Caco-2 (cell line): ENCODE data around the gene BLTP3B. TPM values are rescaled to one million over a fixed set of nuclear protein-coding genes. Genes with fewer than 3 reads are reported as not detected.

Experiments used
- BruUV-seq: library from RNA; stranded (reverse); fragments of 400-500 nt; replicated peaks from 2 replicates; lab custom pipeline; 2021; lab: Mats Ljungman, UMichigan
- CTCF ChIA-PET: fragments of 300-600 bp; sonication (Branson Sonifier 250); formaldehyde crosslinking; loops from one replicate; lab custom pipeline; 2022; ENCODE audit warnings: antibody characterized with exemption; lab: Charles Lee
- POLR2A ChIA-PET: fragments of 300-600 bp; sonication (Branson Sonifier 250); formaldehyde crosslinking; loops from one replicate; lab custom pipeline; 2022; ENCODE audit warnings: antibody characterized with exemption; lab: Charles Lee
- DNase-seq, 2 experiments: peaks; one replicate each; pipeline versions ENCODE4 v3.0.0 to v3.0.0-alpha.2; 2020 to 2022
- H3K27me3 ChIP-seq: replicated peaks from 2 replicates; pipeline ENCODE4 v1.6.0; 2011; ENCODE audit warnings: low read length; ENCODE audit not compliant: control insufficient read depth, insufficient read depth
- H3K36me3 ChIP-seq: 2 replicates; pipeline ENCODE4 v1.5.1; 2011; ENCODE audit warnings: low read length; ENCODE audit not compliant: control insufficient read depth, insufficient read depth
- H3K4me1 ChIP-seq: fragments of 250-450 bp; sonication (Bioruptor Pico); 2 replicates; pipeline ENCODE4 v1.5.1; 2020; ENCODE audit warnings: mild to moderate bottlenecking
- H3K4me3 ChIP-seq: 2 replicates; pipeline ENCODE4 v1.5.1; 2011; ENCODE audit warnings: low read depth, mild to moderate bottlenecking, control low read depth, low read length
- H3K9me3 ChIP-seq: fragments of 250-450 bp; sonication (Bioruptor Pico); 2 replicates; pipeline ENCODE4 v1.5.1; 2020; ENCODE audit warnings: mild to moderate bottlenecking, moderate library complexity
- H3K27ac Mint-ChIP-seq: one replicate; pipeline ENCODE4 v1.8.0; 2022; ENCODE audit warnings: mixed read lengths; ENCODE audit not compliant: unreplicated experiment
- H3K27me3 Mint-ChIP-seq: one replicate; pipeline ENCODE4 v1.8.0; 2022; ENCODE audit warnings: mixed read lengths; ENCODE audit not compliant: insufficient read depth, unreplicated experiment
- H3K36me3 Mint-ChIP-seq: one replicate; pipeline ENCODE4 v1.8.0; 2022; ENCODE audit warnings: mild to moderate bottlenecking, mixed read lengths; ENCODE audit not compliant: insufficient read depth, unreplicated experiment
- H3K4me1 Mint-ChIP-seq: one replicate; pipeline ENCODE4 v1.8.0; 2022; ENCODE audit warnings: low read depth, mixed read lengths; ENCODE audit not compliant: unreplicated experiment
- H3K4me3 Mint-ChIP-seq: one replicate; pipeline ENCODE4 v1.8.0; 2022; ENCODE audit warnings: mild to moderate bottlenecking, moderate library complexity, mixed read lengths; ENCODE audit not compliant: unreplicated experiment
- H3K9me3 Mint-ChIP-seq: one replicate; pipeline ENCODE4 v1.8.0; 2022; ENCODE audit warnings: mixed read lengths; ENCODE audit not compliant: unreplicated experiment
- CTCF ChIP-seq, 2 experiments: fragments of 200-600 bp in 1 of 2; IDR thresholded peaks; 1 replicate in 1 of 2; 2 replicates in 1 of 2; pipeline versions ENCODE4 v1.5.1 to v1.8.0; 2011 to 2022; ENCODE audit warnings: antibody characterized with exemption in 1 of 2, control low read depth in 1 of 2, inconsistent platforms in 1 of 2, low read depth in 1 of 2, low read length in 1 of 2, mild to moderate bottlenecking in 1 of 2, moderate library complexity in 1 of 2; ENCODE audit not compliant: insufficient read depth in 1 of 2, severe bottlenecking in 1 of 2, unreplicated experiment in 1 of 2
- intact Hi-C: fragments of 100-400 bp; cut with micrococcal nuclease; formaldehyde crosslinking; loops from one replicate; pipeline ENCODE4 v1.10.0; 2022; ENCODE audit not compliant: unreplicated experiment
- total RNA-seq: library from RNA; stranded (reverse); gene quantifications from 2 replicates; pipeline ENCODE4 v1.2.3, GENCODE V29; 2022

Gene BLTP3B
- total RNA-seq, 1 experiment from 2014 or later, result 29.6 TPM

- Histone ChIP-seq H3K4me1 (no peaks in the 10 kb centered on the region), H3K9me3 (peaks cover 10% of the 10 kb centered on the region), H3K4me3 (no peak overlapping the region), H3K36me3 (0 out of 2 replicates have a peak, but pooled peaks cover 1% of the 10 kb centered on the region), H3K27me3 (no peaks in the 10 kb centered on the region)
- Mint-ChIP-seq H3K4me3 (no peak overlapping the region), H3K36me3 (no peaks in the 10 kb centered on the region), H3K9me3 (peaks cover 10% of the 10 kb centered on the region), H3K27me3 (no peaks in the 10 kb centered on the region), H3K27ac (no peak overlapping the region), H3K4me1 (no peaks in the 10 kb centered on the region)
- no peak for DNase-seq
- ChIA-PET POLR2A (no interaction called here), CTCF (interaction anchor here (0.5 kb wide), 1 partner anchor 71 kb away, joined by 4 read pairs; no protein-coding TSS in a partner anchor)
- no TSS peak for BruUV-seq
- TF ChIP-seq CTCF (IDR thresholded peaks at IDR 0.05; ENCODE audit: insufficient read depth in 1 of 2, low read depth in 1 of 2, low read length in 1 of 2, severe bottlenecking in 1 of 2, unreplicated experiment in 1 of 2), result no peak
- intact Hi-C loops, result no loop called here
These were observed 14.8 kb upstream of the BLTP3B start for GRCh38 chr12:100157427-100157821.

DNA sequence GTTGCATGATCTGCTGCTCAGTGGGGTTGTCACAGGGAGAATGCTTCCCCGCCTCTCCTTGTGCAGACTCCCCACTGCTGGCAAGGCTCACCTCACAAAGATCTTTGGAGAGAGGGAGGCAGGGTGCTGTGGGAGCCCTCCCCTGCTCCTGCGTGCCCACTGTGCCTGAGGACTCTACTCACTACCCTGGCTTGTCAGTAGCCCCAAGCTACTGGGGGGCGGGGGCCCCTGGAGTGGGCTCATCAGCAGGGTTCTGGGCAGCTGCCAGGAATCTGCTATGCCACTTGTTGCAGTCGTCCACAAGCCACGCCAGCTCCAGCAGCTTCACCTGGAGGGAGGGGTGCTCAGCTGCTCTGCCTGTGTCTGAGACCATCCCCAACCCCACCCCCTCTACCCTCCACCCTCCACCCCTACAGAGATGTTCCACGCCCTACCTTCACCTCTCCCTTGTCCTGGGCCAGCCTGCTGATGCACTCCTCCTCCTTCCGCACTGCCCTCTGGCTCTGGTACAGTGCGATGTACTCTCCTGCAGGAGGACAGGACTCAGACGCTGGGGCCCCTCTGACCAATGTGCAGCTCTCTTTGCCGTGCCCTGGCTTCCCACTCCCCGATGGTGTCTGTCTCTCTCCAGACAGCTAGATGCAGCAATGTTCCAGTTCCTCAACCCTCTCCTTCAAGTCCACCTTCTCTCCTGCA, 14.2 kb upstream of the BLTP3B start:
- no peak overlapping the region for H3K4me3 Mint-ChIP-seq
- 0 out of 2 replicates have a peak, but pooled peaks cover 1% of the 10 kb centered on the region for H3K36me3 ChIP-seq
- H3K4me1 Mint-ChIP-seq, result peaks cover 3% of the 10 kb centered on the region
- no peak overlapping the region for H3K27ac Mint-ChIP-seq
- H3K9me3 ChIP-seq, result peaks cover 10% of the 10 kb centered on the region
- H3K9me3 Mint-ChIP-seq, result peaks cover 10% of the 10 kb centered on the region
- BruUV-seq, result no TSS peak
- no peak overlapping the region for H3K4me3 ChIP-seq
- POLR2A ChIA-PET, result no interaction called here
- TF ChIP-seq CTCF (IDR thresholded peaks at IDR 0.05; ENCODE audit: insufficient read depth in 1 of 2, low read depth in 1 of 2, low read length in 1 of 2, severe bottlenecking in 1 of 2, unreplicated experiment in 1 of 2), result no peak
- H3K27me3 ChIP-seq, result no peaks in the 10 kb centered on the region
- CTCF ChIA-PET, result interaction anchor here (0.5 kb wide), 1 partner anchor 72 kb away, joined by 4 read pairs; no protein-coding TSS in a partner anchor
- DNase-seq, result no peak
- H3K4me1 ChIP-seq, result no peaks in the 10 kb centered on the region
- no peaks in the 10 kb centered on the region for H3K27me3 Mint-ChIP-seq
- no peaks in the 10 kb centered on the region for H3K36me3 Mint-ChIP-seq
- intact Hi-C loops, result no loop called here

DNA sequence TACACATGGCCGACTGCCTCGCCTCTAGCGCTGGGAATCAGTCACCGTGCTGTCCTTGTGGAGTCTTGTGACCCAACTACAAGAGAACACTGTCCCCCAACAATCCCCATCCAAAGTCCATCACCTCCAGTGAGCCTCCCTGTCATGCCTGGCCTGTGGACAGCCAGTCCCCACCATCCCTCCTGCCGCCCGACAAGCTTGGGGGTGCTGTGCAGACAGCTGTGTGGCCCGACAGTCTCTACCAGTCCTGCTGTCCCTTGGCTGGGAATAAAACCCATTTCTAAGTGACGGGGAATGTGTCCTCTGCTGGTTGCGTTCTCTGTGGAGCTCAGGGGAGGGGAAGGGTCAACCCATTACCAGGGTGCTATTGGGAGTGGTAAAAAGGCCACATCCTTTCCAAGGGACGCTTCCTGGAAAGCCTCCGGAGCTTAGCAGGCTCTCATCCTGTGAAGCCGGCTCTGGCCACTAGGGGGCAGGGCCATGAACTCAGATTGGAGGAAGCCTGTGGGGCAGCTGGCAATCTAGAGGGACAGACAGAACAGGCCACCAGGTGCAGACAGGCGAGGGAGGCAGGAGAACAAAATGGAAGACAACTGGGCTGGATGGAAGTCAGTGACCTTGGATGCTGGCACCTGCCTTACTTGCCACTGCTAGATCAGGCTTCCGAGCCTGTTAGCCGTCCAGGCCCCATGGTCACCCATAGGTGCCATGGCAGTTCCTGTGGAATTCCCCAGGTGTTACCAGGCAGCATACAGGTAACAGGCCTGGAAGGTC, 12.0 kb upstream of the BLTP3B start:
- peak; percentile 66 to 74 for TF ChIP-seq CTCF (IDR thresholded peaks at IDR 0.05; ENCODE audit: insufficient read depth in 1 of 2, low read depth in 1 of 2, low read length in 1 of 2, severe bottlenecking in 1 of 2, unreplicated experiment in 1 of 2)
- H3K27me3 Mint-ChIP-seq, result no peaks in the 10 kb centered on the region
- CTCF ChIA-PET, result interaction anchor here (0.6 to 1.5 kb wide), 8 partner anchors 10 to 190 kb away, joined by 3 to 14 read pairs (median 3); no protein-coding TSS in a partner anchor
- Histone ChIP-seq H3K27me3 (no peaks in the 10 kb centered on the region), H3K4me1 (no peaks in the 10 kb centered on the region), H3K9me3 (peaks cover 10% of the 10 kb centered on the region), H3K36me3 (0 out of 2 replicates have a peak, but pooled peaks cover 1% of the 10 kb centered on the region), H3K4me3 (no peak overlapping the region)
- no peaks in the 10 kb centered on the region for H3K36me3 Mint-ChIP-seq
- POLR2A ChIA-PET, result no interaction called here
- no TSS peak for BruUV-seq
- H3K27ac Mint-ChIP-seq, result peak overlapping the region; percentile 53
- intact Hi-C loops, result loop anchor here (1.0 to 2.0 kb wide), 2 partner anchors 44 to 75 kb away; no protein-coding TSS in a partner anchor
- H3K9me3 Mint-ChIP-seq, result no peaks in the 10 kb centered on the region
- H3K4me3 Mint-ChIP-seq, result no peak overlapping the region
- DNase-seq, result peak; percentile 70 to 75
- peaks cover 6% of the 10 kb centered on the region for H3K4me1 Mint-ChIP-seq
